Breast epithelium (tissue), 4 donors: Measurements from ENCODE around the gene AGTR1. TPM values are rescaled to one million over a fixed set of nuclear protein-coding genes. Genes with fewer than 3 reads are reported as not detected.
"Not testable (repeated sequence)": the region's sequence is repeated elsewhere in the genome, so short reads cannot be mapped to it uniquely, and the experiment has no call there.

Experiments used
- DNase-seq, 2 donors: peaks; one replicate each; pipeline ENCODE4 v3.0.0-alpha.2; 2019; ENCODE audit warnings: low spot score in 2 of 2
- H3K27ac ChIP-seq, 2 donors: fragments of 200-600 bp; sonication (generic) in 1 of 2; one replicate each; pipeline ENCODE4 v1.5.1; 2016 to 2019; ENCODE audit warnings: mild to moderate bottlenecking in 1 of 2
- H3K27me3 ChIP-seq, 2 donors: fragments of 200-600 bp; sonication (generic) in 1 of 2; one replicate each; pipeline versions ENCODE4 v1.5.1 to v1.6.0; 2017 to 2019; ENCODE audit warnings: control low read depth in 1 of 2, mild to moderate bottlenecking in 1 of 2
- H3K36me3 ChIP-seq: fragments of 200-600 bp; one replicate; pipeline ENCODE4 v1.5.1; 2019
- H3K4me1 ChIP-seq, 2 donors: fragments of 200-600 bp; sonication (generic); one replicate each; pipeline ENCODE4 v1.5.1; 2016 to 2019; ENCODE audit warnings: control low read depth in 1 of 2
- H3K4me3 ChIP-seq, 3 donors: fragments of 200-600 bp; sonication (generic); 1 replicate in 2 of 3; 2 replicates in 1 of 3; pipeline ENCODE4 v1.5.1; 2016 to 2019; ENCODE audit warnings: mild to moderate bottlenecking in 3 of 3, moderate library complexity in 2 of 3
- H3K9me3 ChIP-seq, 2 donors: fragments of 200-600 bp; sonication (generic) in 1 of 2; one replicate each; pipeline ENCODE4 v1.5.1; 2016 to 2019; ENCODE audit warnings: control low read depth in 1 of 2
- POLR2A ChIP-seq: fragments of 450-650 bp; IDR thresholded peaks from one replicate; pipeline ENCODE4 v1.6.1; 2016; ENCODE audit warnings: antibody characterized with exemption, mild to moderate bottlenecking, moderate library complexity
- POLR2AphosphoS5 ChIP-seq, 3 donors: sonication (generic); formaldehyde crosslinking; IDR thresholded peaks; one replicate each; pipeline ENCODE4 v1.6.1; 2017; ENCODE audit warnings: antibody characterized with exemption in 3 of 3
- intact Hi-C: fragments of 100-400 bp; cut with DNase I; formaldehyde crosslinking; loops from one replicate; pipeline ENCODE4 v1.15.1; 2023; ENCODE audit warnings: low total_unique reads
- total RNA-seq, 3 donors: library from RNA; depleted of rRNA; stranded (reverse); fragments of >200 nt; gene quantifications; one replicate each; pipeline ENCODE4 v1.1.0, GENCODE V29; 2016
- TF ChIP-seq, protein P1 (sequence below), 3 donors: fragments of 450-650 bp; IDR thresholded peaks; one replicate each; pipeline ENCODE4 v1.5.1; 2016 to 2017; ENCODE audit warnings: antibody characterized with exemption in 3 of 3, mild to moderate bottlenecking in 3 of 3, moderate library complexity in 3 of 3

The AGTR1 gene
- total RNA-seq, 3 donors from 2014 or later: 17.3 to 77.9 (median 20.3) TPM

DNA sequence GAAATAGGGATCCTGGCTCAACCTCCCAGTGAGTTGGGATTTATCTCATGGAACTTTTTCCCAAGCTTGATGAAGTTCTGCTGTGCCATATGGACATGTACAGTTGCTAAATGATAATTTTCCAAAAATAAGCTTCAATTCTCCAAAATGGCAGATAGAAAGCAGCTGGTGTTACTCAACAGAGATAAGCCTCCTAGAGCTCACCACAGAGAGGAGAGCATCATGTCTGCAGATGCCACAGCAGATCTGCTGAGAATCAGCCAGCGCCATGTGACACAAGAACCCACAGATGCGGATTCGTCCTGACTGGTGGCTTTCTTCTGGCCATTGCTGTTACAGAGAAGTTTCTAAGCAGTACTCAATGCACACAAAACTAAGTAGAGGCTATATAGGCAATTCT lies 50.6 kb downstream of the AGTR1 start:
- Histone ChIP-seq H3K27me3 (no peaks in the 10 kb centered on the region), H3K4me1 (no peaks in the 10 kb centered on the region), H3K4me3 (no peak overlapping the region), H3K27ac (no peak overlapping the region), H3K36me3 (no peaks in the 10 kb centered on the region), H3K9me3 (no peaks in the 10 kb centered on the region)
- TF ChIP-seq, protein P1, sequence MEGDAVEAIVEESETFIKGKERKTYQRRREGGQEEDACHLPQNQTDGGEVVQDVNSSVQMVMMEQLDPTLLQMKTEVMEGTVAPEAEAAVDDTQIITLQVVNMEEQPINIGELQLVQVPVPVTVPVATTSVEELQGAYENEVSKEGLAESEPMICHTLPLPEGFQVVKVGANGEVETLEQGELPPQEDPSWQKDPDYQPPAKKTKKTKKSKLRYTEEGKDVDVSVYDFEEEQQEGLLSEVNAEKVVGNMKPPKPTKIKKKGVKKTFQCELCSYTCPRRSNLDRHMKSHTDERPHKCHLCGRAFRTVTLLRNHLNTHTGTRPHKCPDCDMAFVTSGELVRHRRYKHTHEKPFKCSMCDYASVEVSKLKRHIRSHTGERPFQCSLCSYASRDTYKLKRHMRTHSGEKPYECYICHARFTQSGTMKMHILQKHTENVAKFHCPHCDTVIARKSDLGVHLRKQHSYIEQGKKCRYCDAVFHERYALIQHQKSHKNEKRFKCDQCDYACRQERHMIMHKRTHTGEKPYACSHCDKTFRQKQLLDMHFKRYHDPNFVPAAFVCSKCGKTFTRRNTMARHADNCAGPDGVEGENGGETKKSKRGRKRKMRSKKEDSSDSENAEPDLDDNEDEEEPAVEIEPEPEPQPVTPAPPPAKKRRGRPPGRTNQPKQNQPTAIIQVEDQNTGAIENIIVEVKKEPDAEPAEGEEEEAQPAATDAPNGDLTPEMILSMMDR (IDR thresholded peaks at IDR 0.05): no peak
- no peak for TF ChIP-seq POLR2AphosphoS5 (IDR thresholded peaks at IDR 0.05)
- no peak for TF ChIP-seq POLR2A
- intact Hi-C loops: no loop called here
- no peak for DNase-seq

DNA sequence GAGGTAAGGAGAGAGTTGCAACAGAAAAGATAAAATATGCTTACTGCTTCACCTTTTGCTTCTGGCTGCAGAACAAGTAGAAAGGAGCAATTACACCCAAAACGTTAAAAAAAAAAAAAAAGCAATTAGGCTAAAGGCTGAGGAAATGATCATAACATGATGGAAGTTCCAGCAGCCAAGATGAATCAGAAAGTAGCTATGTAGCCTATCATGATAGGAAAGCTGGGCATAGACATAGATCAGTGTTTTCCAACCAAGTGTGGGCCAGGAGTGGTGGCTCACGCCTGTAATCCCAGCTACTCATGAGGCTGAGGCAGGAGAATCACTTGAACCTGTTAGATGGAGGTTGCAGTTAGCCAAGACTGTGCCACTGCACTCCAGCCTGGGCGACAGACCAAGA lies 52.6 kb downstream of the AGTR1 start:
- Histone ChIP-seq H3K4me3 (no peak overlapping the region), H3K36me3 (no peaks in the 10 kb centered on the region), H3K9me3 (no peaks in the 10 kb centered on the region), H3K27me3 (no peaks in the 10 kb centered on the region), H3K4me1 (no peaks in the 10 kb centered on the region), H3K27ac (no peak overlapping the region)
- TF ChIP-seq POLR2A (no peak), POLR2AphosphoS5 (IDR thresholded peaks at IDR 0.05) (no peak)
- TF ChIP-seq, protein P1 (IDR thresholded peaks at IDR 0.05): no peak
- intact Hi-C loops: no loop called here
- DNase-seq: no peak

DNA sequence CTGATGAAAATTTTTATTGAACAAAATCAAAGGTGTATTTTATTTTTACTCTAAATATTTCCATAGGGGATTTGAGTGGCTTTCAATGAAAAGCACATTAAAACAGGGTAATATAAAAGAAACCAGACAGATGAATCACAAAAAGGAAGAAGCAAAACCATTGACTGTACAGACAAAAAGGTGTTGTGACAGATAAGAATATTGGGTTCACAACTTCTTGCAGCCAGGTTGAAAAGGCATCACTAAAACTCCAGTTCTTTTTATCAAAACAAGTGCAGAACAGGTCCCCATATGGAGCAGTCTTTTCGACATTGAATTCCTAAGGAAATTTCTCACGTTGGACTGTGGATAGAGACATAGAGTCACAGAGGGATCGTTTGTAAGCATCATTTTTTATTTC lies 53.8 kb downstream of the AGTR1 start:
- no peak overlapping the region for H3K4me3 ChIP-seq
- intact Hi-C loops: no loop called here

DNA sequence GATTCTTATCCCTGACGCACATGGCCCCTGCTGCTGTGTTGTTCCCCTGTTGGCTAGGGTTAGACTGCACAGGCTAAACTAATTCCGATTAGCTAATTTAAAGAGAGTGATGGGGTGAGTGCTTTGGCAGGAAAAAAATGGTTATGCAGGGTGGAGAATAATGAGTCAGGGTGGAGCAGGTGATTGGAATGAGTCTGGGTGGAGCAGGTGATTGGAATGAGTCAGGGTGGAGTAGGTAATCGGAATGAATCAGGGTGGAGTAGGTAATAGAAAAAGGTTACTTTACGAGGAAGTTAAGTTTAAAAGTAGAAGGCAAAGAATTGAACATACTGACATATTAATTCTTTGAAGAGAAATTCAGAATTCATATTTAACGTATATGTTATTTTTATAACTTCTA lies 55.7 kb downstream of the AGTR1 start:
- H3K36me3 ChIP-seq, H3K9me3 ChIP-seq, DNase-seq, intact Hi-C loops, H3K27me3 ChIP-seq, H3K27ac ChIP-seq, H3K4me1 ChIP-seq, H3K4me3 ChIP-seq: not testable (repeated sequence)

More for the DNA sequence above, 53.8 kb downstream of the AGTR1 start:
- H3K4me1 ChIP-seq: no peaks in the 10 kb centered on the region
- TF ChIP-seq POLR2AphosphoS5 (IDR thresholded peaks at IDR 0.05) (no peak), POLR2A (no peak)
- TF ChIP-seq, protein P1 (IDR thresholded peaks at IDR 0.05): no peak
- no peaks in the 10 kb centered on the region for H3K9me3 ChIP-seq
- DNase-seq: no peak
- no peak overlapping the region for H3K27ac ChIP-seq
- H3K36me3 ChIP-seq: no peaks in the 10 kb centered on the region
- no peaks in the 10 kb centered on the region for H3K27me3 ChIP-seq

DNA sequence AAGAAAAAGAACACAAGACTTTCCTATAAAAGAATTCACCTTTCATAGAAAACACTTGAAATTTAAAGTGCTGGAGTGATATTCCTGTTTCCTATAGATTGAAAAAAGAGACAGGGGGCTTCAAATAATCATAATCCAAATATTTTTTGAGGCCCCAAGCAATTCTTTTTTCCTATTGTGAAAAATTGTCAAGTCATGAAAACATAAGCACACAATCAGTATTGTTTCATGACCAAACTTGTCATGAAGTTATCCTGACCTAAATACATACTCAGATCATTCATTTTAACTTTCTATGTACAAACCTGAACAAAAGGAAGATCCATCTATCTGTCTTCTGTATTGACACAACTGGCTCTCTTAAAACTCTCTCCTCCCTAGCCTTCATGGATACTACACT lies 57.9 kb downstream of the AGTR1 start:
- DNase-seq: no peak
- no peak overlapping the region for H3K27ac ChIP-seq
- intact Hi-C loops: no loop called here
- H3K9me3 ChIP-seq: no peaks in the 10 kb centered on the region
- H3K4me3 ChIP-seq: no peak overlapping the region
- no peaks in the 10 kb centered on the region for H3K27me3 ChIP-seq
- no peaks in the 10 kb centered on the region for H3K4me1 ChIP-seq
- TF ChIP-seq, protein P1 (IDR thresholded peaks at IDR 0.05): no peak
- TF ChIP-seq POLR2AphosphoS5 (IDR thresholded peaks at IDR 0.05) (no peak), POLR2A (no peak)
- no peaks in the 10 kb centered on the region for H3K36me3 ChIP-seq

DNA sequence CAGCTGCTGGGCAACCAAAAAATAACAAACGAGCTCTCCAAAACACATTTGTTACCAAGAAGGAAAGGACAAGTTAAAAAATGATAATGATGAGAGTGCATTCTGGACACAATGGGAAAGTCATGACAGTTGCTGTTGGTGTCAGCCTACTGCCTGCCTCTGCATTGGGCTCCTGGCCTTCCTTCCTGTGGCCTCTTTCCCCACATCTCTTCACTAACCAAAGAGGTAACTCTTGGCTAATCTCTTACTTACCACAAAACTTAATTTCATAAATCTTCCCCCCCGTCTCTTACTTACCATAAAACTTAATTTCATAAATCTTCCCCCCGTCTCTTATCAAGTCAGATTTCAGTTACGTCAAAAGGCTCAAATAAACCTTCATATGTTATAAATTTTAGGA lies 58.6 kb downstream of the AGTR1 start:
- Histone ChIP-seq H3K9me3 (no peaks in the 10 kb centered on the region), H3K27ac (no peak overlapping the region), H3K27me3 (no peaks in the 10 kb centered on the region), H3K36me3 (no peaks in the 10 kb centered on the region), H3K4me1 (no peaks in the 10 kb centered on the region), H3K4me3 (no peak overlapping the region)
- DNase-seq: no peak
- TF ChIP-seq POLR2AphosphoS5 (IDR thresholded peaks at IDR 0.05): no peak
- intact Hi-C loops: no loop called here
